HG02798 (cell line): Measurements from ENCODE around the gene FARP1.

ENCODE experiments used
- ATAC-seq: cut with Tn5 transposase; IDR thresholded peaks from one replicate; pipeline ENCODE4 v1.9.1; 2021; ENCODE audit warnings: mild to moderate bottlenecking; ENCODE audit not compliant: unreplicated experiment, poor library complexity

The FARP1 gene

GRCh38 chr13:98195054-98195791 lies 52.3 kb downstream of the FARP1 start:
- ATAC-seq: no peak

GRCh38 chr13:98198683-98199082 lies 55.8 kb downstream of the FARP1 start:
- ATAC-seq: no peak

GRCh38 chr13:98199480-98199879 lies 56.6 kb downstream of the FARP1 start:
- ATAC-seq: no peak

GRCh38 chr13:98200211-98200878 lies 57.5 kb downstream of the FARP1 start:
- no peak for ATAC-seq

- no peak for ATAC-seq
Measured at GRCh38 chr13:98201189-98201588, 58.3 kb downstream of the FARP1 start.

- ATAC-seq: no peak
Measured at GRCh38 chr13:98201984-98202383, 59.1 kb downstream of the FARP1 start.

GRCh38 chr13:98203646-98204326 lies 60.9 kb downstream of the FARP1 start:
- no peak for ATAC-seq

- no peak for ATAC-seq
Measured at GRCh38 chr13:98204546-98204945, 61.7 kb downstream of the FARP1 start.

GRCh38 chr13:98206946-98207345 lies 64.1 kb downstream of the FARP1 start:
- no peak for ATAC-seq

GRCh38 chr13:98207416-98207815 lies 64.5 kb downstream of the FARP1 start:
- no peak for ATAC-seq

GRCh38 chr13:98208606-98209005 lies 65.7 kb downstream of the FARP1 start:
- no peak for ATAC-seq

GRCh38 chr13:98212763-98213162 lies 69.9 kb downstream of the FARP1 start:
- ATAC-seq: no peak

GRCh38 chr13:98213354-98213753 lies 70.5 kb downstream of the FARP1 start:
- no peak for ATAC-seq

GRCh38 chr13:98214008-98214643 lies 71.2 kb downstream of the FARP1 start:
- no peak for ATAC-seq

GRCh38 chr13:98214707-98215106 lies 71.8 kb downstream of the FARP1 start:
- ATAC-seq: no peak

- ATAC-seq: no peak
Measured at GRCh38 chr13:98215508-98215907, 72.6 kb downstream of the FARP1 start.

GRCh38 chr13:98216135-98216565 lies 73.3 kb downstream of the FARP1 start:
- ATAC-seq: no peak

- ATAC-seq: peak; percentile 50
Measured at GRCh38 chr13:98216711-98217285, 73.9 kb downstream of the FARP1 start.

GRCh38 chr13:98217597-98217996 lies 74.7 kb downstream of the FARP1 start:
- ATAC-seq: no peak

- ATAC-seq: no peak
Measured at GRCh38 chr13:98219685-98220084, 76.8 kb downstream of the FARP1 start.
